IgD-negative memory B cell (primary cell): ENCODE data around the gene ZBTB38. TPM values are rescaled to one million over a fixed set of nuclear protein-coding genes. Genes with fewer than 3 reads are reported as not detected.

Source experiments
- H3K27ac Mint-ChIP-seq, 3 donors: one replicate each; pipeline ENCODE4 v1.8.0; 2020 to 2022; ENCODE audit warnings: mild to moderate bottlenecking in 3 of 3, mixed read lengths in 3 of 3, moderate library complexity in 1 of 3
- H3K27me3 Mint-ChIP-seq: one replicate; pipeline ENCODE4 v1.8.0; 2021; ENCODE audit warnings: mixed read lengths
- H3K36me3 Mint-ChIP-seq: one replicate; pipeline ENCODE4 v1.8.0; 2020; ENCODE audit warnings: mild to moderate bottlenecking, mixed read lengths
- H3K4me1 Mint-ChIP-seq, 3 donors: one replicate each; pipeline ENCODE4 v1.8.0; 2020 to 2022; ENCODE audit warnings: mixed read lengths in 3 of 3, mild to moderate bottlenecking in 1 of 3
- H3K4me3 Mint-ChIP-seq, 4 donors: one replicate each; pipeline ENCODE4 v1.8.0; 2020 to 2022; ENCODE audit warnings: mild to moderate bottlenecking in 4 of 4, mixed read lengths in 4 of 4, moderate library complexity in 3 of 4
- H3K9me3 Mint-ChIP-seq, 3 donors: one replicate each; pipeline ENCODE4 v1.8.0; 2020 to 2021; ENCODE audit warnings: mixed read lengths in 3 of 3, mild to moderate bottlenecking in 1 of 3
- polyA plus RNA-seq: library from polyadenylated mRNA; unstranded; fragments of 300-500 nt; fragmentation: Illumina TruSeq; gene quantifications from one replicate; pipeline ENCODE4 v1.2.3, GENCODE V29; 2021

ZBTB38 gene
- polyA plus RNA-seq, 1 donor from 2014 or later, result 113 TPM

DNA sequence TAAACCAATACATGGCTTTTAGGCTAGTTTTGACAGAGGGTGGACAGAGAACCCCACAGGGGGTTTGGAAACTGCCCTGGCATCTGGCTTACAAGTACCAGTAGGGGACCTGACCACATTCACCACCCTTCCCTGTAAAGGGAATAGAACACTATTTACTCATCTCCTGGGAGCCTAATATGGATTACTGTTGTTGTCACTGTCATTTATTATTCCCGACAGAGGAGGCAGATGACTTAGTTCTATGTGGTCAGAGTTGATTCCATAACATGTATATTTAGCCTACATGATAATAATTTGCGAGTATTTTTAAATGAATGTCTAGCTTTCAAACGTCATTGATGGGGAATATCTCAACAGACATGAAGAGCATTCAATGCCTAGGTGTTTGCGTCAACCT, 15.9 kb downstream of the ZBTB38 start:
- Mint-ChIP-seq H3K4me1 (peaks cover 43 to 52% (median 46%) of the 10 kb centered on the region in 3 donors), H3K9me3 (no peaks in the 10 kb centered on the region), H3K4me3 (peak overlapping the region; percentile 75 to 93 (median 91)), H3K36me3 (peaks cover 3% of the 10 kb centered on the region), H3K27me3 (no peaks in the 10 kb centered on the region), H3K27ac (peak overlapping the region; percentile 16 to 84 (median 82))

DNA sequence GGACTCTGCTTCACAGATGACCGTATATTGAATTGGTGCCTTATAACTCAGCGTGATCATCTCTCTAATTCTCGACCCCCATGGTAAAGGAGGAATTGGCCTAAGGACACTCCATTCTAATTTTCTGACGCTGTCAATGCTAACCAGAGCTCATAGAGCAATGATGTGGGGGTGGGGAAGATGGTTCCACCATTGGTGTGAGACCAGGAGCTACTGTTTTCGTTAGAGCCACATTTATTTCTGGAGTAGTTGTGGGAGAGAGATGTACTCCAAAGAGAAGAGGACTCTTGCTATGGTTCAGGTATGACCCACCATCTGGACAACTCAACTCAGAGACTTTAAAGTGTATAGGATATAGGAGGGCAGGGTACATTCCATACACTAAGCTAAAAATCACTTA, 16.3 kb downstream of the ZBTB38 start:
- H3K4me1 Mint-ChIP-seq, result peaks cover 43 to 52% (median 44%) of the 10 kb centered on the region in 3 donors

DNA sequence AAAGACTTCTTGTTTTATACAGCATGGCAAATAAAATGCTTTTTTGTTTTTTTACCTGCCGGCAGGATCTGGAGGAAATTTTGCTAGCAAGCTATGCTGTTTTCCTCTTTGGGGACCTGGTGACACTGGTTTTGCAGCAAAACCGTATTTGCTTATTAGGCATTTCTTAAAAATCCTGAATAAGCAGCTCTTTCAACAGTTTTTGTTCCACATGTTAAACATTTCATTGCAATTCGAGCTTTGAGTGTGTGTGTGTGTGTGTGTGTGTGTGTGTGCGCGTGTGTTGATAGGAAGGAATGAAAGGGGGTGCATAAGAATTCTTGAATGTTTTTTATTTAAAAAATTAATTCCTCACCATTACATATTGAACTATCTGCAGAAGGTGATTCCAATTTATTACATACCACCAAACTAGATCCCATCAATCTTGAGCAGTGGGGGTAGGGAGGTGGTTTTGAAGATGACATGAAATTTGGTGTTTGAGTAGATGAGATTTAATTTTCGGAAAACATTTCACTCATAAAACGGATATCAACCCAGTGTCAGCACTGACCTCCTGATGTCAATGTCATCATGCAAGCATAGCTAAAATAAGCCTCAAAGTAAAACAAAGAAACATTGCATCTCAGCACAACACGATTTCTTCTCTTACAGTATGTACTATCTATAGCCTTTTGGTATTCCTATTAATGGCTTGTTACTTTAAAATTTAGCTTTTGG, 17.3 kb downstream of the ZBTB38 start:
- H3K27ac Mint-ChIP-seq, result peak overlapping the region; percentile 16 to 70 (median 59)

More for the DNA sequence above, 16.3 kb downstream of the ZBTB38 start:
- Mint-ChIP-seq H3K27ac (peak overlapping the region; percentile 16 to 84 (median 82)), H3K9me3 (no peaks in the 10 kb centered on the region), H3K36me3 (peaks cover 3% of the 10 kb centered on the region), H3K4me3 (peak overlapping the region; percentile 75 to 93 (median 91)), H3K27me3 (no peaks in the 10 kb centered on the region)

DNA sequence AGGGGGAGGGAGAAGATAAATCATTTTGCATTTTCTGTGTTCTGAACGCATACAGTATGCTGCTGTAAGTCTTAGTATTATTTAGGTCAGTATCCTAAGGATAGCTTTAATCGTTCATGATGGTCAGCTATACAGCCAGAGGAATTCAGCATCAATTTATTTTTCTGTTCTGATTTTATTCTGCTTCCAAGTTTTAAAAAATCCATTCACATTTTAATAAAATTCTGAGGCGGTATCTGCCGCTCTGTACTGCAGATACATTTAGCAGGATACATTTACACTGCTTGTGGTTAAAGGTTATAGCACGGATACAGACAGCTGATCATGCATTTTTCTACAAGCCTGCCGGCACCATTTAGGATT, 17.8 kb downstream of the ZBTB38 start:
- peak overlapping the region; percentile 75 to 93 (median 88) for H3K4me3 Mint-ChIP-seq
- H3K9me3 Mint-ChIP-seq, result no peaks in the 10 kb centered on the region
- peak overlapping the region; percentile 16 to 94 (median 70) for H3K27ac Mint-ChIP-seq
- peaks cover 38 to 46% (median 40%) of the 10 kb centered on the region in 3 donors for H3K4me1 Mint-ChIP-seq
- peaks cover 5% of the 10 kb centered on the region for H3K36me3 Mint-ChIP-seq
- no peaks in the 10 kb centered on the region for H3K27me3 Mint-ChIP-seq

More for the DNA sequence above, 17.3 kb downstream of the ZBTB38 start:
- Mint-ChIP-seq H3K4me1 (peaks cover 42 to 50% (median 44%) of the 10 kb centered on the region in 3 donors), H3K36me3 (peaks cover 5% of the 10 kb centered on the region), H3K4me3 (peak overlapping the region; percentile 75 to 93 (median 88)), H3K27me3 (no peaks in the 10 kb centered on the region), H3K9me3 (no peaks in the 10 kb centered on the region)

DNA sequence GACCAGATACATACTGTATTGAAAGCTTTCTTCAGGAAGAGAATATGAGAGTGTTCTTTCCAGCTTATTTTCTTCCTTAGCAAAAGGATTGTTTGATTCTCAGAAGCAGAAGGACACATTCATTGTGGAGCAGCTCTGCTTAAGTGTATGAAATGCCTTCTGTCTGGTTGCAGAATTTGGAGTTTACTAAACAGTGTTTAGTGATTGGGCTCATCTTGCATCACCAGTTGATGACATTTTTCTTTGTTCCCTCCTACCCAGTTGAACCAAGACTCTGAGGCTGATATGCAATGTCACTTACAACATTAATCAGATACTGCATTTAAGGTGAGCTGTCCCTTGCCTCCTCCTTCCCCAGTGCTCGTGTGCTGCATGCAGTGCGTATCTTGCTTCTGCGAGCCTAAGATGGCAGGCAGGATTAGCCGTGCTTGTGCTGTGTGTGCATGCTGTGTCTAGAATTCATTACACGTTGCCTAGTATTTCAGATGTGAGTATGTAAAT, 18.4 kb downstream of the ZBTB38 start:
- peaks cover 38 to 46% (median 41%) of the 10 kb centered on the region in 3 donors for H3K4me1 Mint-ChIP-seq
- H3K27me3 Mint-ChIP-seq, result no peaks in the 10 kb centered on the region
- H3K27ac Mint-ChIP-seq, result peak overlapping the region; percentile 16 to 94 (median 70)
- no peaks in the 10 kb centered on the region for H3K9me3 Mint-ChIP-seq
- peak overlapping the region; percentile 75 to 93 (median 88) for H3K4me3 Mint-ChIP-seq
- H3K36me3 Mint-ChIP-seq, result peaks cover 5% of the 10 kb centered on the region

DNA sequence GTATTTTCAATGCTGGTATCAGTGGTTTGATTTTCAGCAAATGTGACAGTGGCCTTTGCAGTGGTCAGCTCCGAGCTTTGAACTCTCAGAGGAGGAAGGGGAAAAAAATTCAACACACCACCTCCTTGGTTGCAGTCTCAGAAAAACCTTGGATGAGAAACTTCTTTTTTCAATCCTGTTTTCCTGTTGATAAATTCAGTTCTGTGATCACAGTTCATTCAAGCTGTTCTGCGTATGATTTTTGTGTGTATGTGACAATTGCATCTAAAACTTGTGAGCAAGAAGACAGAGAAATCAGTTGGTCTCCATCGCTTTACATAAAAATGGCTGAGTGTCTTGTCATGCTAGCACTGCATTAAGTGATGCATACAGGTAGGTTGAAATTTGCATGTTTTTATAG, 19.2 kb downstream of the ZBTB38 start:
- H3K36me3 Mint-ChIP-seq, result peaks cover 3% of the 10 kb centered on the region
- peak overlapping the region; percentile 75 to 93 (median 88) for H3K4me3 Mint-ChIP-seq
- H3K4me1 Mint-ChIP-seq, result peaks cover 40 to 48% (median 42%) of the 10 kb centered on the region in 3 donors
- H3K27ac Mint-ChIP-seq, result peak overlapping the region; percentile 16 to 94 (median 70)
- H3K9me3 Mint-ChIP-seq, result no peaks in the 10 kb centered on the region
- H3K27me3 Mint-ChIP-seq, result no peaks in the 10 kb centered on the region

DNA sequence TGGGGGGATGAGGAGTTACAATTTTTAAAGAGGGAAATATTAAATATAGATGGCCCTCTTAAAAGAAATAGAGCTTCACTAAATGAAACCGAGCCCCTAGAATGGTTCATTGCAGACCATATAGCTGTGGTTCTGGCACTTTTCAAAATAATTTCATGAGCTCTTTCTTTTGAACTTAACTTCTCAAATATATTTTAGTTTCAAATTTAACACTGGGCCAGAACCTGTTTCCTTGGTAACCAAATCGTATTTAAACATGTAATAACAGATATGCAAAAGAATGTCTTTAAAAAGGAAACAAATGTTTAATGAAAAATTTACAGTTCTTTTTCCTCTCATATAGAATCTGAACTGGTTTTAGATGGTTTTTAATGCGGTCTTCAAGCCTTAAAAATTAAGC, 20.1 kb downstream of the ZBTB38 start:
- Mint-ChIP-seq H3K36me3 (peaks cover 2% of the 10 kb centered on the region), H3K4me1 (peaks cover 38 to 48% (median 40%) of the 10 kb centered on the region in 3 donors), H3K27me3 (no peaks in the 10 kb centered on the region), H3K27ac (peak overlapping the region; percentile 80 to 88 (median 87)), H3K9me3 (no peaks in the 10 kb centered on the region), H3K4me3 (peak overlapping the region; percentile 81 to 91 (median 85))

- H3K27ac Mint-ChIP-seq, result peak overlapping the region; percentile 80 to 88 (median 87)
- H3K9me3 Mint-ChIP-seq, result no peaks in the 10 kb centered on the region
- peaks cover 33 to 44% (median 34%) of the 10 kb centered on the region in 3 donors for H3K4me1 Mint-ChIP-seq
- H3K36me3 Mint-ChIP-seq, result peaks cover 2% of the 10 kb centered on the region
- H3K27me3 Mint-ChIP-seq, result no peaks in the 10 kb centered on the region
- H3K4me3 Mint-ChIP-seq, result peak overlapping the region; percentile 81 to 91 (median 85)
Measured at GRCh38 chr3:141388823-141389621, 20.7 kb downstream of the ZBTB38 start.

- peaks cover 27 to 38% (median 30%) of the 10 kb centered on the region in 3 donors for H3K4me1 Mint-ChIP-seq
- peak overlapping the region in 3 of 4 donors; percentile 81 to 91 (median 89) for H3K4me3 Mint-ChIP-seq
- peak overlapping the region; percentile 80 to 88 (median 87) for H3K27ac Mint-ChIP-seq
- no peaks in the 10 kb centered on the region for H3K27me3 Mint-ChIP-seq
- no peaks in the 10 kb centered on the region for H3K9me3 Mint-ChIP-seq
- H3K36me3 Mint-ChIP-seq, result peaks cover 2% of the 10 kb centered on the region
Measured at GRCh38 chr3:141389703-141390102, 21.4 kb downstream of the ZBTB38 start.

- no peaks in the 10 kb centered on the region for H3K9me3 Mint-ChIP-seq
- H3K36me3 Mint-ChIP-seq, result peaks cover 4% of the 10 kb centered on the region
- H3K27ac Mint-ChIP-seq, result no peak overlapping the region
- H3K4me1 Mint-ChIP-seq, result peaks cover 25 to 37% (median 30%) of the 10 kb centered on the region in 3 donors
- H3K27me3 Mint-ChIP-seq, result no peaks in the 10 kb centered on the region
- H3K4me3 Mint-ChIP-seq, result peak overlapping the region in 3 of 4 donors; percentile 3 to 83 (median 14)
Measured at GRCh38 chr3:141390747-141391146, 22.4 kb downstream of the ZBTB38 start.

DNA sequence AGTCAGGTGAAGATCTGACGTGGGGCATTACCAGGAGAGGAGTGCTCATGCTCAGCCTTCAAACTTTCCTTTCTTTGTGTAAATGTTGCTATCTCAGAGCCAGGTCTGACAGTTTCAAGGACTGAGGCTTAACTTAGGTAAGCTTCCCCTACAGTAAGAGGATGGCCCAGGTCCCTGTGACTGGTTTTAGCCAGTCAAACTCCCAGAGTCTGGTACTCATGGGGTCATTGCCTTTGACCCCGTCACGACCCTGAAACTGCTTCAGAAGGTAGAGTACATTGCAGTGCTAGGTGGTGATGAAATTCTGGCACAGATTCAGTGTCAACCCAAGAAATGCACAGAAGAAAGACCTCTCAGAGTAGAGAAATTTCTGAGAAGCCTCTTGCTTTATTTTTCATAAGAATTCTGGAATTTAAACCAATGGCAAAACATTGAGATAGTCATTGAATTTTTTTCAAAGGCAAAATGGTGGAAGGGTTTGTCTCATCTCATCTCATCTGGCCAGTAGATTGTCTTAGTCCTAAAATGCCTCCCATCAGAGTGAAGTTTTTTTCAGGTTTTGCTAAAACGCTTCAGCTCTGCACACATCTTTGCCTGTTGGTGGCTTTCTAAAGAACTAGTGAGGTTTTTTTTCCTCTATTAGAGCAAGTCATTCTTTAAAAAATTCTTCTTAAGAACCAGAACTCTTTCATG, 23.1 kb downstream of the ZBTB38 start:
- Mint-ChIP-seq H3K27me3 (no peaks in the 10 kb centered on the region), H3K9me3 (peaks cover 0 to 3% (median 2%) of the 10 kb centered on the region in 3 donors), H3K4me1 (peaks cover 27 to 37% (median 30%) of the 10 kb centered on the region in 3 donors), H3K36me3 (peaks cover 4% of the 10 kb centered on the region), H3K27ac (peak overlapping the region in 1 of 3 donors; percentile 31), H3K4me3 (peak overlapping the region in 2 of 4 donors; percentile 23 to 61)

DNA sequence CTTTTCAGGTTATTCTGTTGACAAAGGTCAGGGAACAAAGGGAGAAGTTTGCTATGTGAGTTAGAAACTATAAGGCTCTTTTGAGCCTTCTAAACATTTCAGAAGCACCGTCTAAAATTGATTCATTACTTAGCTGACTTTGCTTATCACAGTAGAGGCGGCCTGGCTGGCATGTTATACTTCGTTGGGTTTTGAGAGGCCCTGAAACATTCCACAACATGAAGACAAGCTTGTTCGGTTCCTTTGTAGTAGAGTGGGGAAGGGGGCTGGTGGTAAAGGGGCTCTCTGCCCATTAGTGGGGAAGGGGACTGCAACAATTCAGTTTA, 23.6 kb downstream of the ZBTB38 start:
- H3K4me3 Mint-ChIP-seq, result peak overlapping the region in 1 of 4 donors; percentile 61
- H3K4me1 Mint-ChIP-seq, result peaks cover 30 to 35% (median 30%) of the 10 kb centered on the region in 3 donors
- peaks cover 8% of the 10 kb centered on the region for H3K36me3 Mint-ChIP-seq
- H3K27me3 Mint-ChIP-seq, result no peaks in the 10 kb centered on the region
- H3K9me3 Mint-ChIP-seq, result peaks cover 0 to 8% (median 5%) of the 10 kb centered on the region in 3 donors
- peak overlapping the region in 1 of 3 donors; percentile 31 for H3K27ac Mint-ChIP-seq

DNA sequence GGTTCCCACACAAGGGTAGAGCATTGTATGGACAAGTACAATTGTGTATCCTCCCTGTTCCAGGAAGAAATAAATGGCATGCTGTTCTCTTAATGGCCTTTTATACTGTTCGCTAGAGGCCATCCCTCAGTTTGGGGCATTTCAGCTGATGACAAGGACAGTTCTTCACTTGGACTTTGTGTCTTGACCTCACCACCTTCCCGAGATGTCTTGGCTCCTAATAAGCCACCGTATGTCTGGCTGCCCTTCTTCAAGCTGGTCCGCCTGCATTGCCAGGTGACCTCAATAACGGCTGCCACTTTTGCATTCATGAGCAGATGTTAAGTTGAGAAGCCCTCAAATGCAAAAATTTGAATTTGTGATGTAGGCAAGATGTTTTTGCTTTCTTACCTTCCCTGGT, 24.1 kb downstream of the ZBTB38 start:
- Mint-ChIP-seq H3K9me3 (peaks cover 0 to 12% (median 7%) of the 10 kb centered on the region in 3 donors), H3K27ac (no peak overlapping the region), H3K4me1 (peaks cover 31 to 35% (median 33%) of the 10 kb centered on the region in 3 donors), H3K27me3 (no peaks in the 10 kb centered on the region), H3K36me3 (peaks cover 12% of the 10 kb centered on the region), H3K4me3 (peak overlapping the region in 1 of 4 donors; percentile 61)
